Mesenchymal stem cell (in vitro differentiated cells and primary cell): Measurements from ENCODE around the gene PPP6R2.
A peak's percentile ranks its signal among the peaks of the same experiment; 100 is the strongest.

Source experiments
- DNase-seq: peaks from one replicate; pipeline ENCODE4 v3.0.0-alpha.2; 2013
- H2AFZ ChIP-seq: one replicate; pipeline ENCODE4 v1.6.1; 2013; ENCODE audit warnings: low read depth, mild to moderate bottlenecking, control low read depth, inconsistent platforms, low read length, moderate library complexity
- H2AK5ac ChIP-seq: 2 replicates; pipeline ENCODE4 v1.6.1; 2013; ENCODE audit warnings: low read length, moderate library complexity, mild to moderate bottlenecking, inconsistent platforms; ENCODE audit not compliant: severe bottlenecking
- H2BK120ac ChIP-seq: one replicate; pipeline ENCODE4 v1.6.1; 2013; ENCODE audit warnings: low read depth, mild to moderate bottlenecking, inconsistent platforms, low read length, moderate library complexity
- H2BK12ac ChIP-seq, 2 experiments: one replicate each; pipeline ENCODE4 v1.6.1; 2013; ENCODE audit warnings: inconsistent platforms in 2 of 2, low read length in 2 of 2, mild to moderate bottlenecking in 2 of 2, moderate library complexity in 2 of 2, control low read depth in 1 of 2
- H2BK15ac ChIP-seq: one replicate; pipeline ENCODE4 v1.6.1; 2013; ENCODE audit warnings: mild to moderate bottlenecking, low read depth, inconsistent platforms; ENCODE audit not compliant: poor library complexity, severe bottlenecking
- H2BK5ac ChIP-seq: 2 replicates; pipeline ENCODE4 v1.6.1; 2013; ENCODE audit warnings: low read depth, mild to moderate bottlenecking, low read length, control low read depth, inconsistent platforms; ENCODE audit not compliant: poor library complexity, severe bottlenecking
- H3K14ac ChIP-seq, 2 experiments: one replicate each; pipeline ENCODE4 v1.6.1; 2013; ENCODE audit warnings: inconsistent platforms in 2 of 2, low read length in 2 of 2, control low read depth in 1 of 2, mild to moderate bottlenecking in 1 of 2, moderate library complexity in 1 of 2
- H3K18ac ChIP-seq, 2 experiments: one replicate each; pipeline ENCODE4 v1.6.1; 2013; ENCODE audit warnings: inconsistent platforms in 2 of 2, low read length in 2 of 2, control low read depth in 1 of 2, low read depth in 1 of 2, mild to moderate bottlenecking in 1 of 2
- H3K23ac ChIP-seq, 2 experiments: one replicate each; pipeline ENCODE4 v1.6.1; 2013; ENCODE audit warnings: inconsistent platforms in 2 of 2, low read length in 2 of 2, mild to moderate bottlenecking in 2 of 2, moderate library complexity in 2 of 2, control low read depth in 1 of 2
- H3K27ac ChIP-seq: 2 replicates; pipeline ENCODE4 v1.5.1; 2013; ENCODE audit warnings: mild to moderate bottlenecking, moderate library complexity, low read length, control low read depth, inconsistent platforms; ENCODE audit not compliant: poor library complexity, severe bottlenecking
- H3K27me3 ChIP-seq, 2 experiments: 2 replicates each; pipeline versions ENCODE4 v1.6.1 to v1.7.0; 2013; ENCODE audit warnings: low read length in 2 of 2, mild to moderate bottlenecking in 2 of 2, moderate library complexity in 2 of 2, control low read depth in 1 of 2, inconsistent platforms in 1 of 2; ENCODE audit not compliant: control insufficient read depth in 1 of 2, insufficient read depth in 1 of 2
- H3K36me3 ChIP-seq, 2 experiments: 2 replicates each; pipeline versions ENCODE4 v1.6.1 to v1.7.0; 2013; ENCODE audit warnings: low read length in 2 of 2, control low read depth in 1 of 2, inconsistent platforms in 1 of 2, low read depth in 1 of 2, mild to moderate bottlenecking in 1 of 2; ENCODE audit not compliant: insufficient read depth in 2 of 2, control insufficient read depth in 1 of 2
- H3K4ac ChIP-seq, 2 experiments: one replicate each; pipeline ENCODE4 v1.6.1; 2013; ENCODE audit warnings: inconsistent platforms in 2 of 2, low read length in 2 of 2, mild to moderate bottlenecking in 2 of 2, moderate library complexity in 2 of 2, control low read depth in 1 of 2, low read depth in 1 of 2
- H3K4me1 ChIP-seq: 2 replicates; pipeline ENCODE4 v1.6.1; 2013; ENCODE audit warnings: low read depth, low read length, control low read depth; ENCODE audit not compliant: control insufficient read depth, insufficient read depth
- H3K4me2 ChIP-seq: 2 replicates; pipeline ENCODE4 v1.6.1; 2013; ENCODE audit warnings: low read length, mild to moderate bottlenecking, inconsistent platforms; ENCODE audit not compliant: poor library complexity, severe bottlenecking
- H3K4me3 ChIP-seq, 2 experiments: 2 replicates each; pipeline versions ENCODE4 v1.5.1 to v1.7.0; 2013; ENCODE audit warnings: low read length in 2 of 2, mild to moderate bottlenecking in 2 of 2, control low read depth in 1 of 2, low read depth in 1 of 2; ENCODE audit not compliant: insufficient read depth in 1 of 2
- H3K79me1 ChIP-seq: replicated peaks from 2 replicates; pipeline ENCODE4 v1.6.1; 2013; ENCODE audit warnings: mild to moderate bottlenecking, control low read depth, low read length, inconsistent platforms; ENCODE audit not compliant: poor library complexity, severe bottlenecking
- H3K9ac ChIP-seq: 2 replicates; pipeline ENCODE4 v1.7.0; 2013; ENCODE audit warnings: mild to moderate bottlenecking, low read length, moderate library complexity
- H3K9me3 ChIP-seq: 2 replicates; pipeline ENCODE4 v1.7.0; 2013; ENCODE audit warnings: mild to moderate bottlenecking, low read length; ENCODE audit not compliant: control insufficient read depth
- H4K8ac ChIP-seq: one replicate; pipeline ENCODE4 v1.6.1; 2013; ENCODE audit warnings: inconsistent platforms, mild to moderate bottlenecking, low read length, moderate library complexity
- H4K91ac ChIP-seq: one replicate; pipeline ENCODE4 v1.6.1; 2013; ENCODE audit warnings: mild to moderate bottlenecking, low read length, inconsistent platforms
- WGBS: methylation state at CpG from one replicate; pipeline ENCODE4 v1.1.7; 2013; ENCODE audit warnings: mixed read lengths; 5-methylcytosine and 5-hydroxymethylcytosine counted together

PPP6R2 gene

DNA sequence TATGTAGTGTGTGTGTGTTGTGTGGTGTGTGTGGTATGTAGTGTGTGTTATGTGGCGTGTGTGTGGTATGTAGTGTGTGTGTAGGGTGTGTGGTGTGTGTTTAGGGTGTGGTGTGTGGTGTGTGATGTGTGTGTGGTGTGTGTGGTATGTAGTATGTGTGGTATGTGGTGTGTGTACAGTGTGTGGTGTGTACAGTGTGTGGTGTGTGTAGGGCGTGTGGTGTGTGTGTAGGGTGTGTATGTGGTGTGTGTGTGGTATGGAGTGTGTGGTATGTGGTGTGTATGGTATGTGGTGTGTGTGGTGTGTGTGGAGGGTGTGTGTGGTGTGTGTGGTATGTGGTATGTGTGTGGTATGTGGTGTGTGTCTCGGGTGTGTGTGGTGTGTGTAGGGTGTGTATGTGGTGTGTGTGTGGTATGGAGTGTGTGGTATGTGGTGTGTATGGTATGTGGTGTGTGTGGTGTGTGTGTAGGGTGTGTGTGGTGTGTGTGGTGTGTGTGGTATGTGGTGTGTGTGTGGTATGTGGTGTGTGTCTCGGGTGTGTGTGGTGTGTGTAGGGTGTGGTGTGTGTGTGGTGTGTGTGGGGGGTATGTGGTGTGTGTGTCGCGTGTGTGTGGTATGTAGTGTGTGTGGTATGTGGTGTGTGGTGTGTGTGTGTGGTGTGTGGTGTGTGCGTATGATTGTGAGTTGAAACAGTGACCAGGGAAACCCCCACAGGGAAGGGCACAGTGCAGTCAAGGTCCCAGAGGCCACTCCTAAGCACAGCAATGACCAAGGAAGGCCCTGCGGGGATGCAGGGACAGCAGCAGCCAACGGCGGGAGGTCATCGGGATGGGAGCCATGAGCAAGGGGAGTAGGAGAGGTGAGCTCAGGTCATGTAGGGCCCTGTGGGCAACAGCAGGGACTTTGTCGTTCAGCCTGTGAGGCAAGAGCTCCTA is 2.9 kb upstream of the PPP6R2 start:
- Histone ChIP-seq H2AK5ac (no peak overlapping the region), H3K4me3 (no peak overlapping the region), H2BK5ac (no peak overlapping the region), H4K91ac (peak overlapping the region; percentile 76), H4K8ac (no peak overlapping the region), H2BK120ac (no peak overlapping the region), H3K4me1 (peaks cover 12% of the 10 kb centered on the region), H2BK15ac (no peak overlapping the region), H3K18ac (peak overlapping the region in 1 of 2 experiments; percentile 44), H3K4me2 (no peak overlapping the region), H3K9ac (no peak overlapping the region), H3K36me3 (peaks cover 0 to 4% of the 10 kb centered on the region in 2 experiments), H2AFZ (no peak overlapping the region), H3K27ac (no peak overlapping the region), H3K9me3 (no peaks in the 10 kb centered on the region), H3K23ac (no peak overlapping the region), H3K14ac (peak overlapping the region in 1 of 2 experiments; percentile 28), H3K27me3 (no peaks in the 10 kb centered on the region), H2BK12ac (peak overlapping the region in 1 of 2 experiments; percentile 40), H3K4ac (peak overlapping the region in 1 of 2 experiments; percentile 7), H3K79me1 (no peaks in the 10 kb centered on the region)
- peak; percentile 50 for DNase-seq
- WGBS: 86% methylated on average over 11 of the region's 12 CpGs

DNA sequence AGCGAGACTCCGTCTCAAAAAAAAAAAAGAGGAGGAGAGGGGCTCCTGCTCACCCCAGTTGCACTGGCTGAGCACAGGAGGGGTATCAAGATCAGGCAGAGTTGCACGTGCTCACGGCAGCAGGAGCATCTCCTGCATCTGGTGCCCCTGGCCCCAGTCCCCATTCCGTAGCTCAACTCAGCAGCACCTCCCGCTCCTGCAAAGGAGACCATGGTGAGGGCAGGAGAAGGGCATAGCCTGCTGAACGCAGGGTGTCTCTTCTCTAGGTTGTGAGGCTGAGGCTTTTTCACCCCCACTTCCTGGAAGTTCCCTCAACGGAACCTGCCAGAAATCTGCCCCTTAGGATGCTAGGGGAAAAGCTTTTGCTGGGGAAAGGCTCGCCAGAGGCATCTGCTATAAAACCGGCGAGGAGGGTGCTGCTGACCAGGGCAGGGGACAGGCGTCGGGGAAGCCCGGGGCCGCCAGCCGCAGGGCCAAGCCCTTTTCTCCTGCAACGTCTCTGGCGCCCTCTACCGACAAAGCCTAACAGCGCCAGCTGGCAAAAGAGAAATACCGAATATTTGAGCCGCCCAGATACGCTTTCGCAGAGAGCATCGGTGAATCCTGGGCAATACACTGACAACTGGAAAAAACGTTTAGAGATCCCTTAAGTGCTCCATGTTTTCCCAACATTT is 1.0 kb upstream of the PPP6R2 start:
- H3K18ac ChIP-seq: peak overlapping the region in 1 of 2 experiments; percentile 46
- peak overlapping the region; percentile 29 for H2AFZ ChIP-seq
- H2BK5ac ChIP-seq: no peak overlapping the region
- H3K79me1 ChIP-seq: peaks cover 3% of the 10 kb centered on the region
- peaks cover 21% of the 10 kb centered on the region for H3K4me1 ChIP-seq
- peak overlapping the region; percentile 80 for H4K8ac ChIP-seq
- H3K4ac ChIP-seq: peak overlapping the region in 1 of 2 experiments; percentile 32
- peak; percentile 90 for DNase-seq
- no peak overlapping the region for H3K23ac ChIP-seq
- H3K36me3 ChIP-seq: peaks cover 4 to 12% of the 10 kb centered on the region in 2 experiments
- peak overlapping the region in 1 of 2 experiments; percentile 90 for H3K4me3 ChIP-seq
- H3K14ac ChIP-seq: no peak overlapping the region
- peak overlapping the region in 1 of 2 experiments; percentile 64 for H2BK12ac ChIP-seq
- peak overlapping the region; percentile 90 for H3K9ac ChIP-seq
- H3K4me2 ChIP-seq: peak overlapping the region; percentile 96
- peak overlapping the region; percentile 49 for H3K27ac ChIP-seq
- H2BK15ac ChIP-seq: peak overlapping the region; percentile 62
- no peaks in the 10 kb centered on the region for H3K27me3 ChIP-seq
- no peaks in the 10 kb centered on the region for H3K9me3 ChIP-seq
- 11% methylated on average over 24 of the region's 26 CpGs for WGBS
- H4K91ac ChIP-seq: peak overlapping the region; percentile 72
- no peak overlapping the region for H2BK120ac ChIP-seq
- no peak overlapping the region for H2AK5ac ChIP-seq

GRCh38 chr22:50343541-50343935 is 411 bp downstream of the PPP6R2 start:
- H3K14ac ChIP-seq: no peak overlapping the region

GRCh38 chr22:50346470-50346869 is 3.3 kb downstream of the PPP6R2 start:
- peak overlapping the region in 1 of 2 experiments; percentile 6 for H3K4me3 ChIP-seq
- WGBS: 93% methylated on average over 8 of the region's 8 CpGs
- no peak for DNase-seq

More at GRCh38 chr22:50343541-50343935, 411 bp downstream of the PPP6R2 start:
- Histone ChIP-seq H3K27ac (no peak overlapping the region), H3K27me3 (no peaks in the 10 kb centered on the region), H4K8ac (peak overlapping the region; percentile 64), H3K36me3 (peaks cover 9 to 14% of the 10 kb centered on the region in 2 experiments), H3K79me1 (peaks cover 3% of the 10 kb centered on the region), H3K9me3 (no peaks in the 10 kb centered on the region), H2BK5ac (no peak overlapping the region), H3K4ac (peak overlapping the region; percentile 67 to 95), H2BK12ac (no peak overlapping the region), H3K4me1 (peaks cover 14% of the 10 kb centered on the region), H3K18ac (peak overlapping the region; percentile 61 to 73), H3K23ac (peak overlapping the region in 1 of 2 experiments; percentile 10), H2BK120ac (peak overlapping the region; percentile 80), H2AFZ (no peak overlapping the region), H2BK15ac (peak overlapping the region; percentile 92), H2AK5ac (no peak overlapping the region), H3K4me3 (peak overlapping the region; percentile 77 to 85), H3K9ac (peak overlapping the region; percentile 90), H3K4me2 (peak overlapping the region; percentile 55), H4K91ac (no peak overlapping the region)
- DNase-seq: no peak
- 0% methylated on average over 6 of the region's 9 CpGs for WGBS

More at GRCh38 chr22:50346470-50346869, 3.3 kb downstream of the PPP6R2 start:
- Histone ChIP-seq H3K4me1 (peaks cover 12% of the 10 kb centered on the region), H2AFZ (no peak overlapping the region), H2AK5ac (no peak overlapping the region), H3K27ac (no peak overlapping the region), H3K79me1 (peaks cover 4% of the 10 kb centered on the region), H3K4ac (no peak overlapping the region), H2BK12ac (no peak overlapping the region), H3K23ac (peak overlapping the region in 1 of 2 experiments; percentile 48), H3K4me2 (no peak overlapping the region), H3K18ac (no peak overlapping the region), H3K14ac (no peak overlapping the region), H2BK120ac (no peak overlapping the region), H2BK15ac (no peak overlapping the region), H2BK5ac (no peak overlapping the region), H3K9ac (no peak overlapping the region), H3K9me3 (no peaks in the 10 kb centered on the region), H3K27me3 (no peaks in the 10 kb centered on the region), H4K91ac (peak overlapping the region; percentile 22), H4K8ac (no peak overlapping the region), H3K36me3 (peaks cover 11 to 18% of the 10 kb centered on the region in 2 experiments)
